A549 (cell line): Measurements from ENCODE around the gene BCL2L15. TPM values are rescaled to one million over a fixed set of nuclear protein-coding genes. Genes with fewer than 3 reads are reported as not detected.

Source experiments
- ATAC-seq, 2 experiments: fragments of 200-7000 bp in 1 of 2; fragments of >200 bp in 1 of 2; cut with Nextera tagmentation in 1 of 2; cut with Tn5 transposase in 1 of 2; 3 replicates each; pipeline versions ENCODE4 v1.8.0 to v1.9.1; 2018 to 2020; ENCODE audit warnings: mild to moderate bottlenecking in 1 of 2, moderate library complexity in 1 of 2
- CTCF ChIA-PET: fragments of 300-600 bp; sonication (Branson Sonifier 250); formaldehyde crosslinking; extraction: SDS; loops from one replicate; lab custom pipeline; 2021; ENCODE audit warnings: antibody characterized with exemption, inconsistent platforms; lab: Yijun Ruan, JAX
- POLR2A ChIA-PET: fragments of 350-600 bp; formaldehyde crosslinking; extraction: SDS; loops from one replicate; lab custom pipeline; 2021; ENCODE audit warnings: antibody characterized with exemption, inconsistent platforms; lab: Yijun Ruan, JAX
- DNase-seq, 2 experiments: peaks; one replicate each; pipeline versions ENCODE4 v3.0.0 to v3.0.0-alpha.2; 2011 to 2016; ENCODE audit warnings: low read depth in 1 of 2, low spot score in 1 of 2
- FAIRE-seq: peaks from 2 replicates; lab custom pipeline; 2011; peaks lifted over from hg19 to GRCh38; lab: Jason Lieb, UNC
- H3K27ac ChIP-seq, 2 experiments: fragments of >200 bp; sonication (Bioruptor Twin); formaldehyde crosslinking; 3 replicates each; pipeline ENCODE4 v1.5.1; 2016 to 2017
- H3K4me1 ChIP-seq: fragments of >200 bp; sonication (Bioruptor Twin); formaldehyde crosslinking; 3 replicates; pipeline ENCODE4 v1.6.1; 2016
- H3K4me2 ChIP-seq: fragments of >200 bp; sonication (Bioruptor Twin); formaldehyde crosslinking; 3 replicates; pipeline ENCODE4 v1.6.1; 2016
- H3K4me3 ChIP-seq: fragments of >200 bp; sonication (Bioruptor Twin); formaldehyde crosslinking; 3 replicates; pipeline ENCODE4 v1.5.1; 2016
- H3K9me3 ChIP-seq: fragments of >200 bp; sonication (Bioruptor Twin); formaldehyde crosslinking; 3 replicates; pipeline ENCODE4 v1.6.1; 2016
- BHLHE40 ChIP-seq: IDR thresholded peaks from 2 replicates; pipeline ENCODE4 v1.6.1; 2012; ENCODE audit warnings: low read depth, low read length, inconsistent platforms
- CEBPB ChIP-seq, 2 experiments: fragments of >200 bp in 1 of 2; sonication (Bioruptor Twin) in 1 of 2; formaldehyde crosslinking in 1 of 2; IDR thresholded peaks; 2 replicates each; pipeline ENCODE4 v1.6.1; 2012 to 2016
- CHD4 ChIP-seq: fragments of 200-600 bp; sonication (generic); IDR thresholded peaks from 2 replicates; pipeline ENCODE4 v1.6.1; 2016; ENCODE audit warnings: antibody characterized with exemption, mild to moderate bottlenecking, borderline replicate concordance
- CTCF ChIP-seq: fragments of >200 bp; sonication (Bioruptor Twin); formaldehyde crosslinking; IDR thresholded peaks from 3 replicates; pipeline ENCODE4 v1.5.1; 2016
- EHMT2 ChIP-seq: fragments of 200-600 bp; sonication (generic); IDR thresholded peaks from 2 replicates; pipeline ENCODE4 v1.6.1; 2016; ENCODE audit warnings: antibody characterized with exemption, low read depth, mild to moderate bottlenecking, moderate library complexity
- ELK1 ChIP-seq: fragments of 150-350 bp; IDR thresholded peaks from 2 replicates; pipeline ENCODE4 v1.6.1; 2014; ENCODE audit warnings: low read depth, mild to moderate bottlenecking, low read length
- EP300 ChIP-seq, 2 experiments: fragments of >200 bp; sonication (Bioruptor Twin); formaldehyde crosslinking; IDR thresholded peaks; 2 replicates in 1 of 2; 3 replicates in 1 of 2; pipeline ENCODE4 v1.6.1; 2016 to 2017
- ESRRA ChIP-seq: fragments of 150-350 bp; IDR thresholded peaks from 2 replicates; pipeline ENCODE4 v1.6.1; 2014; ENCODE audit warnings: mild to moderate bottlenecking, low read length, borderline replicate concordance
- GATA3 ChIP-seq: IDR thresholded peaks from 2 replicates; pipeline ENCODE4 v1.6.1; 2012; ENCODE audit warnings: borderline replicate concordance
- HEYL ChIP-seq: fragments of 250-450 bp; sonication (Bioruptor Pico); IDR thresholded peaks from 2 replicates; pipeline ENCODE4 v1.8.0; 2021; ENCODE audit warnings: mild to moderate bottlenecking, moderate library complexity
- HMGXB4 ChIP-seq: fragments of 250-450 bp; sonication (Bioruptor Pico); IDR thresholded peaks from 2 replicates; pipeline ENCODE4 v1.5.0; 2021; ENCODE audit warnings: mild to moderate bottlenecking, moderate library complexity, borderline replicate concordance
- HOXA7 ChIP-seq: fragments of 250-450 bp; sonication (Bioruptor Pico); IDR thresholded peaks from 2 replicates; pipeline ENCODE4 v1.5.0; 2020; ENCODE audit warnings: mild to moderate bottlenecking, moderate library complexity
- HOXB5 ChIP-seq: fragments of 250-450 bp; sonication (Bioruptor Pico); IDR thresholded peaks from 2 replicates; pipeline ENCODE4 v1.5.0; 2020; ENCODE audit warnings: mild to moderate bottlenecking, moderate library complexity
- KDM1A ChIP-seq: fragments of 200-600 bp; sonication (generic); IDR thresholded peaks from 2 replicates; pipeline ENCODE4 v1.6.1; 2016; ENCODE audit warnings: low read depth, mild to moderate bottlenecking
- KDM5A ChIP-seq: fragments of 200-600 bp; sonication (generic); IDR thresholded peaks from 2 replicates; pipeline ENCODE4 v1.6.1; 2016; ENCODE audit warnings: antibody characterized with exemption, mild to moderate bottlenecking
- MAFK ChIP-seq: fragments of 450-650 bp; IDR thresholded peaks from 2 replicates; pipeline ENCODE4 v1.6.1; 2014; ENCODE audit not compliant: partially characterized antibody
- MAZ ChIP-seq: fragments of 150-350 bp; IDR thresholded peaks from 2 replicates; pipeline ENCODE4 v1.6.1; 2014; ENCODE audit warnings: antibody characterized with exemption, low read depth, low read length, borderline replicate concordance
- MYC ChIP-seq: IDR thresholded peaks from 2 replicates; pipeline ENCODE4 v1.6.1; 2012; ENCODE audit warnings: mild to moderate bottlenecking, inconsistent platforms, low read length, improper control_type of control experiment, borderline replicate concordance
- NFE2L2 ChIP-seq: fragments of 150-350 bp; conservative IDR thresholded peaks from 2 replicates; pipeline ENCODE4 v1.6.1; 2014; ENCODE audit warnings: low read length
- NPAS2 ChIP-seq: fragments of 250-450 bp; sonication (Bioruptor Pico); IDR thresholded peaks from 2 replicates; pipeline ENCODE4 v1.8.0; 2022; ENCODE audit warnings: mild to moderate bottlenecking, moderate library complexity, borderline replicate concordance
- PHF8 ChIP-seq: fragments of 200-600 bp; sonication (generic); IDR thresholded peaks from 2 replicates; pipeline ENCODE4 v1.6.1; 2016; ENCODE audit warnings: low read depth, mild to moderate bottlenecking, antibody characterized with exemption, moderate library complexity, borderline replicate concordance
- RAD21 ChIP-seq, 2 experiments: fragments of >200 bp in 1 of 2; sonication (Bioruptor Twin) in 1 of 2; formaldehyde crosslinking in 1 of 2; IDR thresholded peaks in 1 of 2; conservative IDR thresholded peaks in 1 of 2; 2 replicates in 1 of 2; 3 replicates in 1 of 2; pipeline ENCODE4 v1.6.1; 2012 to 2018; ENCODE audit warnings: inconsistent platforms in 1 of 2
- RFX5 ChIP-seq: fragments of 450-650 bp; IDR thresholded peaks from 2 replicates; pipeline ENCODE4 v1.7.1; 2014; ENCODE audit warnings: antibody characterized with exemption, mild to moderate bottlenecking, moderate library complexity
- RNF2 ChIP-seq: fragments of 200-600 bp; sonication (generic); IDR thresholded peaks from 2 replicates; pipeline ENCODE4 v1.6.1; 2016; ENCODE audit warnings: low read depth, mild to moderate bottlenecking, antibody characterized with exemption, moderate library complexity, borderline replicate concordance
- SMC3 ChIP-seq: fragments of >200 bp; sonication (Bioruptor Twin); formaldehyde crosslinking; IDR thresholded peaks from 3 replicates; pipeline ENCODE4 v1.6.1; 2018; ENCODE audit warnings: inconsistent platforms
- ZNF302 ChIP-seq: fragments of 250-450 bp; sonication (Bioruptor Pico); IDR thresholded peaks from 2 replicates; pipeline ENCODE4 v1.9.0; 2021; ENCODE audit warnings: inconsistent platforms, mild to moderate bottlenecking, moderate library complexity
- WGBS: methylation state at CpG from one replicate; pipeline ENCODE4 v1.1.6; 2017; ENCODE audit errors: missing lambda C conversion rate; 5-methylcytosine and 5-hydroxymethylcytosine counted together
- polyA plus RNA-seq, 4 experiments: library from polyadenylated mRNA; depleted of rRNA in 3 of 4; stranded (reverse); fragments of >200 nt; fragmentation: RNase III in 1 of 4; extraction: RNeasy Plus Mini Kit Qiagen cat#74134 plus additional on column Dnase treatment in 1 of 4; gene quantifications; 2 replicates in 3 of 4; 3 replicates in 1 of 4; pipeline ENCODE4 v1.2.3, GENCODE V29; 2011 to 2017

BCL2L15 gene
- polyA plus RNA-seq, 2 of the 4 experiments (the other 2 are of a cell fraction), result 2.1 to 2.3 TPM

- H3K9me3 ChIP-seq, result no peaks in the 10 kb centered on the region
- CTCF ChIA-PET, result interaction anchor here (1.5 kb wide), 1 partner anchor 48 kb away, joined by 3 read pairs; the partner anchor contains the start of gene AP4B1
- H3K4me3 ChIP-seq, result no peak overlapping the region
- no peak overlapping the region for H3K4me2 ChIP-seq
- DNase-seq, result no peak
- 95% methylated on average over 2 of the region's 2 CpGs for WGBS
- ATAC-seq, result no peak
- no peak for FAIRE-seq
- POLR2A ChIA-PET, result no interaction called here
- peaks cover 8% of the 10 kb centered on the region; the same call in 1 of the 3 replicates for H3K4me1 ChIP-seq
- TF ChIP-seq ELK1 (no peak), RFX5 (no peak), HOXA7 (no peak), HMGXB4 (CRISPR knock-in tag) (no peak), ESRRA (no peak), MAFK (no peak), KDM1A (no peak), HOXB5 (no peak), MAZ (no peak), RAD21 (conservative IDR thresholded peaks at IDR 0.05 in 1 of 2, IDR thresholded peaks at IDR 0.05 in 1 of 2) (no peak), PHF8 (no peak), SMC3 (no peak)
- no peak overlapping the region for H3K27ac ChIP-seq
These were observed 31.0 kb downstream of the BCL2L15 start for GRCh38 chr1:113856401-113856790.

DNA sequence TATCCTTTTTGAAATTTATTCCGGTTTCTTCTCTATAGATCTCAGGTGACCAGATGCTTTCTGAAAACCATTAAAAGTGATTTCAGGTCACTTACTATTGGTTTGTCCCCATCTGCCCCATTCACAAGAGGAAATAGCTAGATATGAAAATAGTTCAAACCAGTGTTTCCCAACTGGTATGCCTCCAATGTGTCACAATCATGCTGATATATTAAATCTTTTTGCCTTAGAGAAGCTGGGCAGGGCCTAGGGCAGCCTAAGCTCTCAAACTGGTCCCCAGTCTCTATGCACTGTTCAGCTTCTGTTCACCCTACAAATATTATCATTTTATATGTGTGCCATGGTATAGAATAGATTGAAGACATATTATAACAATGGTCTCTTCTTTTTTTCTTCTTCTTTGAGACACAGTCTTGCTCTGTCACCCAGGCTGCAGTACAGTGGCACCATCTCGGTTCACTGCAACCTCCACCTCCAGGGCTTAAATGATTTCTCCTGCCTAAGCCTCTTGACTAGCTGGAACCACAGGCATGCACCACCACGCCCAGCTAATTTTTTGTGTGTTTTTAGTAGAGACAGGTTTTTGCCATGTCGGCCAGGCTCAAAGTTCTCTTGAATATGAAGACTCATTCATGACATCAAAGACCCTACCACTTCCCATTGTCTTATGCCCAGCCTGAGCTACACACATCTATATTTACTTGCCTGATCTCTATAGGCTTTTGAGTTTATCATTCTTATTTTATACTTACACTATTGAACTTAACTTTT lies 31.6 kb downstream of the BCL2L15 start:
- CTCF ChIA-PET, result interaction anchor here (1.5 kb wide), 1 partner anchor 48 kb away, joined by 3 read pairs; the partner anchor contains the start of gene AP4B1

More for the DNA sequence above, 31.6 kb downstream of the BCL2L15 start:
- no peak overlapping the region for H3K4me2 ChIP-seq
- 78% methylated on average over 4 of the region's 4 CpGs for WGBS
- no peak for FAIRE-seq
- no peaks in the 10 kb centered on the region for H3K9me3 ChIP-seq
- no peak for TF ChIP-seq CEBPB (IDR thresholded peaks at IDR 0.05)
- TF ChIP-seq RNF2, result no peak
- TF ChIP-seq NFE2L2, result no peak
- TF ChIP-seq KDM5A, result no peak
- TF ChIP-seq GATA3, result no peak
- TF ChIP-seq RFX5, result no peak
- no peak for TF ChIP-seq EP300 (IDR thresholded peaks at IDR 0.05)
- TF ChIP-seq ESRRA, result no peak
- no peak for TF ChIP-seq MYC
- no peak for TF ChIP-seq SMC3
- TF ChIP-seq ZNF302 (CRISPR knock-in tag), result no peak
- TF ChIP-seq CHD4, result no peak
- no peak for TF ChIP-seq BHLHE40
- no peak for TF ChIP-seq HEYL
- no peak for TF ChIP-seq NPAS2 (CRISPR knock-in tag)
- TF ChIP-seq CTCF, result no peak
- no peak for TF ChIP-seq EHMT2
- no peak for TF ChIP-seq MAZ
- DNase-seq, result no peak
- H3K27ac ChIP-seq, result no peak overlapping the region
- H3K4me3 ChIP-seq, result no peak overlapping the region
- peaks cover 4% of the 10 kb centered on the region; the same call in 1 of the 3 replicates for H3K4me1 ChIP-seq
- POLR2A ChIA-PET, result no interaction called here
- ATAC-seq, result no peak
